HG03060 (cell line): ENCODE measurements around the gene SEC31A.
"Not testable (repeated sequence)": the region's sequence is repeated elsewhere in the genome, so short reads cannot be mapped to it uniquely, and the experiment has no call there.

ENCODE experiments used
- ATAC-seq: cut with Tn5 transposase; IDR thresholded peaks from one replicate; pipeline ENCODE4 v1.9.1; 2021; ENCODE audit warnings: low read depth, moderate number of reproducible peaks; ENCODE audit not compliant: unreplicated experiment

The SEC31A gene

GRCh38 chr4:82890901-82891706 lies at the start of gene SEC31A:
Gene SEC31A (minus strand): TSS chr4:82891153. CDS start chr4:82881936, 9,217 bp downstream.
- ATAC-seq: peak; percentile 79

GRCh38 chr4:82939414-82939813 lies 48.5 kb upstream of the SEC31A start:
- no peak for ATAC-seq

GRCh38 chr4:82934441-82934840 lies 43.5 kb upstream of the SEC31A start:
- ATAC-seq: no peak

- ATAC-seq: no peak
Measured at GRCh38 chr4:82930848-82931755, 40.1 kb upstream of the SEC31A start.

GRCh38 chr4:82921795-82922194 lies 30.8 kb upstream of the SEC31A start:
- no peak for ATAC-seq

- no peak for ATAC-seq
Measured at GRCh38 chr4:82919386-82919785, 28.4 kb upstream of the SEC31A start.

GRCh38 chr4:82918091-82918490 lies 27.1 kb upstream of the SEC31A start:
- no peak for ATAC-seq

- ATAC-seq: not testable (repeated sequence)
Measured at GRCh38 chr4:82913968-82914367, 23.0 kb upstream of the SEC31A start.

GRCh38 chr4:82913305-82913704 lies 22.4 kb upstream of the SEC31A start:
- no peak for ATAC-seq

- ATAC-seq: no peak
Measured at GRCh38 chr4:82909326-82909725, 18.4 kb upstream of the SEC31A start.

- no peak for ATAC-seq
Measured at GRCh38 chr4:82906469-82906868, 15.5 kb upstream of the SEC31A start.

- ATAC-seq: peak; percentile 66
Measured at GRCh38 chr4:82905205-82905604, 14.3 kb upstream of the SEC31A start.

- ATAC-seq: no peak
Measured at GRCh38 chr4:82903737-82904136, 12.8 kb upstream of the SEC31A start.

GRCh38 chr4:82901183-82901718 lies 10.3 kb upstream of the SEC31A start:
- ATAC-seq: no peak

- ATAC-seq: peak; percentile 70
Measured at GRCh38 chr4:82900411-82901182, 9.6 kb upstream of the SEC31A start, which contains the start of gene THAP9. Gene THAP9 (plus strand): TSS chr4:82900735. CDS start chr4:82900803, 68 bp downstream.

- ATAC-seq: no peak
Measured at GRCh38 chr4:82900066-82900410, 9.1 kb upstream of the SEC31A start.

GRCh38 chr4:82899374-82900065 lies 8.6 kb upstream of the SEC31A start:
- ATAC-seq: no peak

GRCh38 chr4:82898322-82899243 lies 7.6 kb upstream of the SEC31A start:
- ATAC-seq: no peak

- ATAC-seq: no peak
Measured at GRCh38 chr4:82896755-82897154, 5.8 kb upstream of the SEC31A start.
